Measurements from ENCODE around the gene KIAA0319L.

DNA sequence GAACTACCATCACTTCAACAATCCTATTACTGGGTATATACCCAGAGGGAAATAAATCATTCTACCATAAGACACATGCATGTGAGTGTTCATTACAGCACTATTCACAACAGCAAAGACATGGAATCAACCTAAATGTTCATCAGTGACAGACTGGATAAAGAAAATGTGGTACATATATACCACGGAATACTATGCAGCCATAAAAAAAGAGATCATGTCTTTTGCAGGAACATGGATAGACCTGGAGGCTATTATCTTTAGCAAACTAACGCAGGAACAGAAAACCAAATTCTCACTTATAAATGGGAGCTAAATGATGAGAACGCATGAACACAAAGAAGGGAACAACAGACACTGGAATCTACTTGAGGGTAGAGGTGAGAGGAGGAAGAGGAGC lies 39.0 kb downstream of the KIAA0319L start:
- TF ChIP-seq, protein P1, sequence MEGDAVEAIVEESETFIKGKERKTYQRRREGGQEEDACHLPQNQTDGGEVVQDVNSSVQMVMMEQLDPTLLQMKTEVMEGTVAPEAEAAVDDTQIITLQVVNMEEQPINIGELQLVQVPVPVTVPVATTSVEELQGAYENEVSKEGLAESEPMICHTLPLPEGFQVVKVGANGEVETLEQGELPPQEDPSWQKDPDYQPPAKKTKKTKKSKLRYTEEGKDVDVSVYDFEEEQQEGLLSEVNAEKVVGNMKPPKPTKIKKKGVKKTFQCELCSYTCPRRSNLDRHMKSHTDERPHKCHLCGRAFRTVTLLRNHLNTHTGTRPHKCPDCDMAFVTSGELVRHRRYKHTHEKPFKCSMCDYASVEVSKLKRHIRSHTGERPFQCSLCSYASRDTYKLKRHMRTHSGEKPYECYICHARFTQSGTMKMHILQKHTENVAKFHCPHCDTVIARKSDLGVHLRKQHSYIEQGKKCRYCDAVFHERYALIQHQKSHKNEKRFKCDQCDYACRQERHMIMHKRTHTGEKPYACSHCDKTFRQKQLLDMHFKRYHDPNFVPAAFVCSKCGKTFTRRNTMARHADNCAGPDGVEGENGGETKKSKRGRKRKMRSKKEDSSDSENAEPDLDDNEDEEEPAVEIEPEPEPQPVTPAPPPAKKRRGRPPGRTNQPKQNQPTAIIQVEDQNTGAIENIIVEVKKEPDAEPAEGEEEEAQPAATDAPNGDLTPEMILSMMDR (IDR thresholded peaks at IDR 0.05): no peak
- no peak for TF ChIP-seq POLR2A (IDR thresholded peaks at IDR 0.05)

All from uterus (tissue), 2 donors.